HEK293T (cell line): Measurements from ENCODE around the gene PFKP.

Source experiments
- ARNT ChIP-seq: fragments of 450-650 bp; IDR thresholded peaks from 2 replicates; pipeline ENCODE4 v1.6.1; 2017; ENCODE audit warnings: mild to moderate bottlenecking
- BHLHE40 ChIP-seq: fragments of 450-650 bp; IDR thresholded peaks from 2 replicates; pipeline ENCODE4 v1.6.1; 2016; ENCODE audit warnings: mild to moderate bottlenecking, moderate library complexity, borderline replicate concordance
- ELF4 ChIP-seq: fragments of 450-650 bp; IDR thresholded peaks from 2 replicates; pipeline ENCODE4 v1.6.1; 2017; ENCODE audit warnings: antibody characterized with exemption
- FOXA1 ChIP-seq: fragments of 450-650 bp; IDR thresholded peaks from 2 replicates; pipeline ENCODE4 v1.6.1; 2016; ENCODE audit warnings: mild to moderate bottlenecking
- HDGF ChIP-seq: fragments of 450-650 bp; IDR thresholded peaks from 2 replicates; pipeline ENCODE4 v1.6.1; 2017; ENCODE audit warnings: antibody characterized with exemption, borderline replicate concordance
- LEF1 ChIP-seq: fragments of 450-650 bp; IDR thresholded peaks from 2 replicates; pipeline ENCODE4 v1.6.1; 2017; ENCODE audit warnings: mild to moderate bottlenecking, borderline replicate concordance
- PKNOX1 ChIP-seq: fragments of 450-650 bp; IDR thresholded peaks from 2 replicates; pipeline ENCODE4 v1.6.1; 2016
- SP1 ChIP-seq: fragments of 450-650 bp; IDR thresholded peaks from 2 replicates; pipeline ENCODE4 v1.6.1; 2017
- SUZ12 ChIP-seq: fragments of 450-650 bp; IDR thresholded peaks from 2 replicates; pipeline ENCODE4 v1.6.1; 2016; ENCODE audit warnings: mild to moderate bottlenecking
- TARDBP ChIP-seq: fragments of 450-650 bp; IDR thresholded peaks from 2 replicates; pipeline ENCODE4 v1.6.1; 2016

DNA sequence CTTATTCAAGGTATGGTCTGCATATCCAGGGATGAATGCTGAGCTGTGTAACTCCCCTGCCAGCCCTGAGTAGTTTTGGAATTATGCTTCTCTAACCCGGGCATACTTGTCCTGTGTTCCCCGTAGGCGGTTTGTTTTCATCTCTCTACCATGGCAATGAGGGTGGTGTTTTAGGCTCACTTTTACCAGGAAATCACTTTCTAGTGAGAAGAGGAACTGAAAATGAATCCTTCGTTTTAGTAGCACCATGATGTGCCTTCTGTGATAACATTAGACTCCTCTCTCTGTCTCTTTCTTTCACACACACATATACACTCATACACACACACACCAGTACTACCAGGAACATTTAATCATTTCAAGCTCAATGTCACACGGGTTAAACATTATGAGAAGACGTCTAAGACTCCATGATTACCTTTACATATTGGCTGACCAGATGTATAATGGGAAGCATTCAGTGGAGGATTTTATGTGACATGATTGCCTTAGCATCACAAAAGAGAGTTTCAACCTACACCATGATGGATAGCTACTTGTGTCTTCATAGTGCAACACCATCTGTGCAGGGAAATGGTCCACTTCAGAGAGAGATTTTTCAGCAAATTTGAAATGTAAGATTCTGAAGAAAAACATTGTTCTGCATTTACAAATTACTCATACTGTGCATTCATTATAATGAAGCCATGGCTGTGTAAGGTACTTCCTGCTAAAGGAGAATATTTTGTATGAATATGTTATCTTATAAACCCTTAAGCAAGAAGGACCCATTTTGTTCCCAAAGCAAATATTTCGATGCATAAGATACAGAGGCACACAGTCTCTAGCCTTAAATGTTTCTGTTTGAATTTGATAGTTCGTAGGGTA is 31.0 kb upstream of the PFKP start:
- TF ChIP-seq LEF1 (no peak), FOXA1 (no peak), ARNT (no peak), SP1 (no peak), PKNOX1 (no peak), SUZ12 (no peak), BHLHE40 (no peak), TARDBP (no peak), ELF4 (no peak), HDGF (no peak)
